ENCODE results near the gene PARP9. TPM values are rescaled to one million over a fixed set of nuclear protein-coding genes. Genes with fewer than 3 reads are reported as not detected.

The PARP9 gene
- total RNA-seq = 12.7 TPM
- polyA plus RNA-seq (ENCODE audit: insufficient read depth in 1 of 8, insufficient read length in 8 of 8, low replicate concordance in 1 of 8) = 10 to 100 TPM in 7 of 8 donors, 1 to 10 TPM in 1; 9.0 to 15.6 (median 12.5) TPM
- long read RNA-seq, donor 1, partial matches to known transcripts = 0 of 2 reads
- long read RNA-seq, donor 1, other reads (novel, unspliced or antisense) = 0 of 2 reads
- long read RNA-seq, donor 2 = 0 reads
- long read RNA-seq, donor 3, partial matches to known transcripts = 0 of 3 reads
- long read RNA-seq, donor 3, other reads (novel, unspliced or antisense) = 0 of 3 reads
- long read RNA-seq, donor 4, partial matches to known transcripts = 0 of 1 reads
- long read RNA-seq, donor 4, other reads (novel, unspliced or antisense) = 0 of 1 reads
- long read RNA-seq, donor 5, partial matches to known transcripts = 0 of 1 reads
- long read RNA-seq, donor 5, other reads (novel, unspliced or antisense) = 0 of 1 reads
- long read RNA-seq, donor 6 = 0 reads
- long read RNA-seq, donor 7 = 0 reads
- long read RNA-seq, donor 8 = 0 reads
- long read RNA-seq, donor 9 = 0 reads
- long read RNA-seq, donor 10 = 0 reads
- long read RNA-seq, donor 11, partial matches to known transcripts = 6 of 8 reads
- long read RNA-seq, donor 11, other reads (novel, unspliced or antisense) = 0 of 8 reads

GRCh38 chr3:122564155-122564912, at the start of gene PARP9, which contains the start of gene DTX3L:
Gene PARP9, minus strand, starts transcription at chr3:122564300. Its CDS starts 4,680 bp downstream, at chr3:122559620.
Gene DTX3L, plus strand, starts transcription at chr3:122564338. Its CDS starts 89 bp downstream, at chr3:122564427.
- Histone ChIP-seq H3K27ac (ENCODE audit: low read length) (peak within 1 kb of the TSS; percentile 96), H3K36me3 (ENCODE audit: control insufficient read depth, insufficient read depth, low read length) (peaks cover 35% of the 10 kb centered on the region), H3K4me1 (ENCODE audit: control insufficient read depth, insufficient read depth, low read length) (peaks cover 16% of the 10 kb centered on the region), H3K27me3 (ENCODE audit: control insufficient read depth, insufficient read depth, low read length) (no peaks in the 10 kb centered on the region), H3K9me3 (replicated peaks; ENCODE audit: control insufficient read depth, low read depth, low read length) (no peaks in the 10 kb centered on the region), H3K4me3 (ENCODE audit: low read length) (peak within 1 kb of the TSS; percentile 87)
- WGBS (ENCODE audit: insufficient coverage) = under 1% methylated on average over 44 of the region's 56 CpGs
- peak; percentile 90 for DNase-seq

DNA sequence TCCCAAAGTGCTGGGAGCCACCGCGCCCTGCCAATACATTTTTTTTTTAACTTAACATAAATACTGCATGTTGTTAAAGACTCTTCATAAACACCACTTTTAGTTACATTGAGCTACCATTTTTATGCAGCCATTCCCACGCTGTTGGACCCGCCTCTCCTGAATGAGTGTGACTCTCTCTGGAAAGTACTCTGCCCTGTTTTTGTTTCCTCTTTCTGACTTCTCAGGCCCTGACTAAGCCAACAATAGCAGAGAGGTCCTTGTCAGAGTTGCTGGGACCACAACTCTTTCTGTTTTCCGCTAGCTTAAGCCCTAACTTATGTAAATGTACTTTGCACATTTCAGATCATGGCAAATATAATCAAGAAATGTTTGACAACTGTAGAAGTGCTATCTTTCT, 48.6 kb upstream of the PARP9 start:
- 83% methylated on average over 2 of the region's 5 CpGs for WGBS (ENCODE audit: insufficient coverage)
- DNase-seq = peak; percentile 5
- Histone ChIP-seq H3K27me3 (ENCODE audit: control insufficient read depth, insufficient read depth, low read length) (no peaks in the 10 kb centered on the region), H3K4me3 (ENCODE audit: low read length) (no peak overlapping the region), H3K36me3 (ENCODE audit: control insufficient read depth, insufficient read depth, low read length) (no peaks in the 10 kb centered on the region), H3K9me3 (replicated peaks; ENCODE audit: control insufficient read depth, low read depth, low read length) (no peaks in the 10 kb centered on the region), H3K4me1 (ENCODE audit: control insufficient read depth, insufficient read depth, low read length) (no peaks in the 10 kb centered on the region), H3K27ac (ENCODE audit: low read length) (no peak overlapping the region)

DNA sequence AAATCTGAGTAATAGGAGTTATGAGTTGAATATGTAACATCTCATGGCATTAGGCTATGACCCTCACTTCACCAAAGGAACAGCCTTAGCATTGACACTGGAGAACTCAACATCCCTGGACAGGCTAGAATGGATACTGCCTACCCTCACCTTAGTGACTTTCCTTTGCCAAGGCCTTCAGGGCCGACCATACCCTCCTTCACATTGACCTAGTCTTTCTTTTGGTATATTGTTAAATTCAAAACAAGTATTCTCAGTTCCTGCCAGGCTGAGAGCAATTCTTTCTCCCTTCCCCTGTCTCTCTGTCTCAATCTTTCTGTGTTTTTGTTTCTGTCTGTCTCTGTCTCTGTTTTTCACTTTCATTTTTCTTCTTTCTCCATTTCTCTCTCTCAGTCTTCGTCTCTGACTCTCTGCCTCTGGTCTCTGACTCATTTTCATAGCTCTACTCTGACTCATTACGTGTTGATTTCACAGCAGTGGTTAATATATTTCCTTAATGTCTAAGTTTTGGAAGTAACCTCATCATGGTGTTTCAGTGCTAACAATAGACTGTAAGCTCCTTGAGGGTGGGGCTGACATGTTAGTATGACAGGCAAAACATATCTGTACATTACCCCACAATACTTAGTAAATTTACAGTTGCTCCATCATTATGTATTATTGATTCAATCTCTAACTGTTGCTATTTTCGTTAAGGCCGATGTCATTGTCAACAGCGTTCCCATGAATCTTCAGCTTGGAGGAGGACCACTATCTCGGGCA, 45.9 kb upstream of the PARP9 start:
- Histone ChIP-seq H3K27me3 (ENCODE audit: control insufficient read depth, insufficient read depth, low read length) (no peaks in the 10 kb centered on the region), H3K9me3 (replicated peaks; ENCODE audit: control insufficient read depth, low read depth, low read length) (no peaks in the 10 kb centered on the region), H3K4me3 (ENCODE audit: low read length) (no peak overlapping the region), H3K36me3 (ENCODE audit: control insufficient read depth, insufficient read depth, low read length) (no peaks in the 10 kb centered on the region), H3K27ac (ENCODE audit: low read length) (no peak overlapping the region), H3K4me1 (ENCODE audit: control insufficient read depth, insufficient read depth, low read length) (no peaks in the 10 kb centered on the region)
- WGBS (ENCODE audit: insufficient coverage) = 87% methylated on average over 3 of the region's 7 CpGs
- no peak for DNase-seq

DNA sequence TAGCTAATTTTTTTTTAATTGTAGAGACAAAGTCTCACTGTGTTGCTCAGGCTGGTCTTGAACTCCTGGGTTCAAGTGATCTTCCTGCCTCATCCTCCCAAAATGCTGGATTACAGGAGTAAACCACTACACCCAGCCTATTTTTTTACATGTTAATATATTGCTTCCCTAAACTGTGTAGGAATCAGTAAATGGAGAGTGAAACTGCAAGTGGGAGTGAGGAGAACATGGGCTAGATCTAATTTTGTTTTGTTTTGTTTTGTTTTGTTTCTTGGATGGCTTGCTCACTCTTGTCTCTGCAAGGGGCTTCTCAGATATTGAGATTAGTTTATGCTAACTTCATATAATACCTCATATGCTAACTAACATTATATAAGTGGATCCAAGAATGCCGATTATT, 44.8 kb upstream of the PARP9 start:
- WGBS (ENCODE audit: insufficient coverage) = no CpG with 5 or more reads among the region's 1 CpG
- H3K27ac ChIP-seq (ENCODE audit: low read length) = no peak overlapping the region

DNA sequence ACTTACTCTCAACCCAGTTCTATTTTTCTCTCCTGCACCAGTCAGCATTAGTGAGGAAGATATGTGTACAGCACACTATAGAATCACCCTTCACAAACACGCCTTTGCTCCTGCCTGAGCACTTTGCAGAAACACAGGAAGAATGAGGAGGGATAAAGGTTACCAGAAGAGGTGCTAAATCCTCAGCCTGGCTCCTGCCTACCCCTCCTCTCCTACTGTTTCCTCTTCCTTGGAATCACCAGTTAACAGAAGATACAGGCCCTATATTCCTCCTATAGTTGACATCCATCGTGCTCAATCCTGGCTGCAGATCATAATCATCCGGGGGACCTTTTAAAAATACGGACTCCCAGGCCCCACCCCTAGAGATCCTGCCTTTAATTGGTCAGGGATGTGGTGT, 42.2 kb upstream of the PARP9 start:
- DNase-seq = no peak
- no CpG with 5 or more reads among the region's 4 CpGs for WGBS (ENCODE audit: insufficient coverage)

More for the DNA sequence above, 44.8 kb upstream of the PARP9 start:
- no peak for DNase-seq
- no peaks in the 10 kb centered on the region for H3K36me3 ChIP-seq (ENCODE audit: control insufficient read depth, insufficient read depth, low read length)
- no peaks in the 10 kb centered on the region for H3K27me3 ChIP-seq (ENCODE audit: control insufficient read depth, insufficient read depth, low read length)
- no peaks in the 10 kb centered on the region for H3K9me3 ChIP-seq (replicated peaks; ENCODE audit: control insufficient read depth, low read depth, low read length)
- no peak overlapping the region for H3K4me3 ChIP-seq (ENCODE audit: low read length)
- H3K4me1 ChIP-seq (ENCODE audit: control insufficient read depth, insufficient read depth, low read length) = no peaks in the 10 kb centered on the region

DNA sequence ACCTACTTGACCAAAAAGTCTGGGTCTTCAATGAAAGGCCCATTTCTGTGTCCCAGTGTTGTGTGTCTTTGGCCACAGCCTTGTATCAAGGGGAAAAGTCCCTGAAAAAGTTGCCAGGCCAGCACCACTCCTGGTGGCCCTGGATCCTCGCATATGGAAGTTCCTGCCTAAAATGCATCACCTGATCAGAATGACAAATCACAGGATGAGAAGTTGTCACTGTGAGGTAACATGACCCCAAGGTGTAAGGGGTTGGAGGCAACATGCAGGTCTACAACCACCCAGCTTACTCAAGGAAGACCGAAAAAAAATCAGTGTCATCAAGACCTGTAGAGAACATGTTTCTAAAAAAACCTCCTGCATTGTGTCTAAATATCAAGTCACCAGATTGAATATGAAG, 39.0 kb upstream of the PARP9 start:
- DNase-seq = no peak
- Histone ChIP-seq H3K27me3 (ENCODE audit: control insufficient read depth, insufficient read depth, low read length) (no peaks in the 10 kb centered on the region), H3K36me3 (ENCODE audit: control insufficient read depth, insufficient read depth, low read length) (no peaks in the 10 kb centered on the region), H3K4me1 (ENCODE audit: control insufficient read depth, insufficient read depth, low read length) (no peaks in the 10 kb centered on the region), H3K27ac (ENCODE audit: low read length) (no peak overlapping the region), H3K4me3 (ENCODE audit: low read length) (no peak overlapping the region), H3K9me3 (replicated peaks; ENCODE audit: control insufficient read depth, low read depth, low read length) (no peaks in the 10 kb centered on the region)
- WGBS (ENCODE audit: insufficient coverage) = no CpG with 5 or more reads among the region's 2 CpGs

More for the DNA sequence above, 42.2 kb upstream of the PARP9 start:
- H3K4me3 ChIP-seq (ENCODE audit: low read length) = no peak overlapping the region
- H3K36me3 ChIP-seq (ENCODE audit: control insufficient read depth, insufficient read depth, low read length) = no peaks in the 10 kb centered on the region
- no peaks in the 10 kb centered on the region for H3K4me1 ChIP-seq (ENCODE audit: control insufficient read depth, insufficient read depth, low read length)
- no peak overlapping the region for H3K27ac ChIP-seq (ENCODE audit: low read length)
- no peaks in the 10 kb centered on the region for H3K9me3 ChIP-seq (replicated peaks; ENCODE audit: control insufficient read depth, low read depth, low read length)
- H3K27me3 ChIP-seq (ENCODE audit: control insufficient read depth, insufficient read depth, low read length) = no peaks in the 10 kb centered on the region

DNA sequence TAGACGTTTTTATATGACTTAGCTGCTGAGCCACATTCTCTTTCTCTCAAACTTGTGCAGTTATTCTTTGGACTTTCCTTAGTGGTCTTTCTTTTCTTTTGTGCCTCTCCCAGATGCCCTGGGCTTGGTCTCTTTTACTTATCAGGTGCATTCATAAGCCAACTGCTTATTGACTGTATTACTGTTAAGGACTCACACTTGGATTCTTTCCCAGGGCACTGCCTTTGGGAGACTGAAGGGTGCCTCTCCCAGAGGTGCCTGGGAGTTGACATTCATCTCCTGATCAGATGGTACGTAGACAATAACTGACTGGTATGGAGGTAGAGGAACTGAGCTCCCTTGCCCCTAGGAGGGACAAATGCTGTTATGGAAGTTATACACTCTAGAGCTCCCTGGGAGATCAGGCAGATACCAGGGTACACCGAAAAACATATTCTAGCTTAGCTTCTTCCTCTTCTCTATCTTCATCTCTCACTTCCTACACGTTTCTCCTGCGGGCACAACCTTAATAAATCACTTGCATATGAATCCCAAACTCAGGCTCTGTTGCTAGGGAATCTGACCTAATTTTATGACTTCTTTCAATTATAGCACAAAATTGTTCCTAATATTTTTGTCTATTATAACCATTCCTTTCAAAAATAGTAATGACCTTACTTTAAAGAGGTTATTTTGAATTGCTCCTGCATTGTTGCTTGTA, 38.1 kb upstream of the PARP9 start:
- Histone ChIP-seq H3K27me3 (ENCODE audit: control insufficient read depth, insufficient read depth, low read length) (no peaks in the 10 kb centered on the region), H3K36me3 (ENCODE audit: control insufficient read depth, insufficient read depth, low read length) (no peaks in the 10 kb centered on the region), H3K27ac (ENCODE audit: low read length) (no peak overlapping the region), H3K4me1 (ENCODE audit: control insufficient read depth, insufficient read depth, low read length) (no peaks in the 10 kb centered on the region), H3K9me3 (replicated peaks; ENCODE audit: control insufficient read depth, low read depth, low read length) (no peaks in the 10 kb centered on the region), H3K4me3 (ENCODE audit: low read length) (no peak overlapping the region)
- no peak for DNase-seq
- 69% methylated on average over 4 of the region's 5 CpGs for WGBS (ENCODE audit: insufficient coverage)

DNA sequence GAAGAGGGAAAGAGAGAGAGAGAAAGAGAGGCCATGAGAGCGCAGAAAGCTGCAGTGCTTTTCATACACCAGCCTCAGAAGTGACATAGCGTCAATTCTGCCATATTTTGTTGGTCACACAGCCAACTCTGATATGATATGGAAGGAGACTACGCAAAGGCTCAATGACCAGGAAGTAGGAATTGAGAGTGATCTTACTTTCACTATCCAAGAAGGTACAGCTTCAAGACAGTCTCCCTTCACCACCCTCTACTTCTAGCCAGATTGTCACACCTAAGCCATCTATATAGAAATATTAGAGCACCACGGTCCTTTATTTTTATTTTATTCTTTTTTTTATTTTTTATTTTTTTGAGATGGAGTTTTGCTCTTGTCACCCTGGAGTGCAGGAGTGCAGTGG, 34.5 kb upstream of the PARP9 start:
- H3K36me3 ChIP-seq (ENCODE audit: control insufficient read depth, insufficient read depth, low read length) = no peaks in the 10 kb centered on the region
- no peaks in the 10 kb centered on the region for H3K27me3 ChIP-seq (ENCODE audit: control insufficient read depth, insufficient read depth, low read length)
- 90% methylated on average over 2 of the region's 4 CpGs for WGBS (ENCODE audit: insufficient coverage)

GRCh38 chr3:122598151-122598550, 34.1 kb upstream of the PARP9 start:
- H3K9me3 ChIP-seq (replicated peaks; ENCODE audit: control insufficient read depth, low read depth, low read length) = no peaks in the 10 kb centered on the region
- no peak overlapping the region for H3K4me3 ChIP-seq (ENCODE audit: low read length)
- DNase-seq = no peak
- no CpG with 5 or more reads among the region's 3 CpGs for WGBS (ENCODE audit: insufficient coverage)
- no peaks in the 10 kb centered on the region for H3K27me3 ChIP-seq (ENCODE audit: control insufficient read depth, insufficient read depth, low read length)
- H3K4me1 ChIP-seq (ENCODE audit: control insufficient read depth, insufficient read depth, low read length) = no peaks in the 10 kb centered on the region
- H3K36me3 ChIP-seq (ENCODE audit: control insufficient read depth, insufficient read depth, low read length) = no peaks in the 10 kb centered on the region
- no peak overlapping the region for H3K27ac ChIP-seq (ENCODE audit: low read length)

More for the DNA sequence above, 34.5 kb upstream of the PARP9 start:
- no peak for DNase-seq
- Histone ChIP-seq H3K4me3 (ENCODE audit: low read length) (no peak overlapping the region), H3K27ac (ENCODE audit: low read length) (no peak overlapping the region), H3K4me1 (ENCODE audit: control insufficient read depth, insufficient read depth, low read length) (no peaks in the 10 kb centered on the region), H3K9me3 (replicated peaks; ENCODE audit: control insufficient read depth, low read depth, low read length) (no peaks in the 10 kb centered on the region)
